GM12878 (cell line): Measurements from ENCODE around the gene SPACDR. TPM values are rescaled to one million over a fixed set of nuclear protein-coding genes. Genes with fewer than 3 reads are reported as not detected.

ENCODE experiments used
- ATAC-seq: fragments of 200-7000 bp; cut with Tn5 transposase; 3 replicates; pipeline ENCODE4 v1.9.1; 2020; ENCODE audit warnings: mild to moderate bottlenecking, moderate library complexity
- BruUV-seq: library from RNA; stranded (reverse); fragments of 400-500 nt; replicated peaks from 2 replicates; lab custom pipeline; 2021; lab: Mats Ljungman, UMichigan
- CTCF ChIA-PET: fragments of 300-600 bp; sonication (Branson Sonifier 250); formaldehyde crosslinking; extraction: SDS; loops from one replicate; lab custom pipeline; 2021; ENCODE audit warnings: inconsistent platforms; lab: Yijun Ruan, JAX
- POLR2A ChIA-PET: fragments of 350-600 bp; formaldehyde crosslinking; extraction: SDS; loops from one replicate; lab custom pipeline; 2021; ENCODE audit warnings: inconsistent platforms; lab: Charles Lee
- RAD21 ChIA-PET: fragments of 300-600 bp; sonication (Branson Sonifier 250); formaldehyde crosslinking; loops from one replicate; lab custom pipeline; 2023; ENCODE audit warnings: antibody characterized with exemption; ENCODE audit not compliant: unreplicated experiment; lab: Charles Lee
- SMC1A ChIA-PET: fragments of 300-600 bp; sonication (Branson Sonifier 250); formaldehyde crosslinking; loops from one replicate; lab custom pipeline; 2023; ENCODE audit not compliant: unreplicated experiment, uncharacterized antibody; lab: Charles Lee
- DNase-seq: peaks from one replicate; pipeline ENCODE4 v3.0.0-alpha.2; 2011; ENCODE audit warnings: low read depth, low spot score
- FAIRE-seq: peaks from 3 replicates; lab custom pipeline; 2011; peaks lifted over from hg19 to GRCh38; lab: Jason Lieb, UNC
- H2AFZ ChIP-seq: 2 replicates; pipeline ENCODE4 v1.6.0; 2011; ENCODE audit warnings: low read depth, low read length, control low read depth; ENCODE audit not compliant: control insufficient read depth
- H3K27ac ChIP-seq: 2 replicates; pipeline ENCODE4 v1.5.1; 2011; ENCODE audit warnings: control low read depth; ENCODE audit not compliant: control insufficient read depth, insufficient read depth
- H3K27me3 ChIP-seq, 2 experiments: replicated peaks in 1 of 2; 2 replicates each; pipeline versions ENCODE4 v1.6.0 to v1.6.1; 2011; ENCODE audit warnings: low read length in 1 of 2; ENCODE audit not compliant: control insufficient read depth in 2 of 2, insufficient read depth in 2 of 2
- H3K36me3 ChIP-seq, 2 experiments: 2 replicates each; pipeline ENCODE4 v1.5.1; 2011; ENCODE audit warnings: low read length in 1 of 2; ENCODE audit not compliant: control insufficient read depth in 2 of 2, insufficient read depth in 2 of 2
- H3K4me1 ChIP-seq: 2 replicates; pipeline ENCODE4 v1.6.1; 2011; ENCODE audit warnings: mild to moderate bottlenecking, low read length, moderate library complexity, mixed read lengths; ENCODE audit not compliant: control insufficient read depth, insufficient read depth
- H3K4me2 ChIP-seq: 2 replicates; pipeline ENCODE4 v1.6.0; 2011; ENCODE audit warnings: control low read depth; ENCODE audit not compliant: control insufficient read depth, insufficient read depth
- H3K4me3 ChIP-seq: fragments of 200-600 bp; sonication (generic); 2 replicates; pipeline ENCODE4 v1.5.1; 2016
- H3K79me2 ChIP-seq: 2 replicates; pipeline ENCODE4 v1.6.0; 2011; ENCODE audit warnings: low read length; ENCODE audit not compliant: control insufficient read depth, insufficient read depth
- H3K9ac ChIP-seq: 2 replicates; pipeline ENCODE4 v1.8.0; 2011; ENCODE audit warnings: low read length, control low read depth, mixed read lengths; ENCODE audit not compliant: control insufficient read depth, insufficient read depth
- H3K9me3 ChIP-seq: replicated peaks from 3 replicates; pipeline ENCODE4 v1.5.1; 2011; ENCODE audit warnings: mild to moderate bottlenecking, low read length; ENCODE audit not compliant: control insufficient read depth, insufficient read depth
- H4K20me1 ChIP-seq: 2 replicates; pipeline ENCODE4 v1.6.0; 2011; ENCODE audit not compliant: control insufficient read depth, insufficient read depth
- ATF3 ChIP-seq: IDR thresholded peaks from 2 replicates; pipeline ENCODE4 v1.6.1; 2011; ENCODE audit warnings: low read depth, mild to moderate bottlenecking, low read length, moderate library complexity, borderline replicate concordance; ENCODE audit errors: extremely low read depth
- BHLHE40 ChIP-seq, 2 experiments: fragments of 450-650 bp in 1 of 2; IDR thresholded peaks; 2 replicates each; pipeline ENCODE4 v1.6.1; 2011 to 2017; ENCODE audit warnings: low read depth in 2 of 2, borderline replicate concordance in 1 of 2, improper control_type of control experiment in 1 of 2, low read length in 1 of 2, mild to moderate bottlenecking in 1 of 2
- FOS ChIP-seq: IDR thresholded peaks from 3 replicates; pipeline ENCODE4 v1.6.1; 2011; ENCODE audit warnings: borderline replicate concordance; ENCODE audit not compliant: insufficient read length; ENCODE audit errors: extremely low read depth
- HDAC2 ChIP-seq: fragments of 200-600 bp; sonication (generic); IDR thresholded peaks from 2 replicates; pipeline ENCODE4 v1.6.1; 2017
- KAT2A ChIP-seq: conservative IDR thresholded peaks from 2 replicates; pipeline ENCODE4 v1.6.1; 2011; ENCODE audit warnings: low read depth, low read length; ENCODE audit not compliant: control insufficient read depth
- MTA3 ChIP-seq: IDR thresholded peaks from 2 replicates; pipeline ENCODE4 v1.6.1; 2012; ENCODE audit warnings: low read length, inconsistent platforms, borderline replicate concordance
- PAX5 ChIP-seq: IDR thresholded peaks from 2 replicates; pipeline ENCODE4 v1.6.1; 2011; ENCODE audit warnings: low read depth, low read length, borderline replicate concordance
- POLR2A ChIP-seq: IDR thresholded peaks from 2 replicates; pipeline ENCODE4 v1.6.1; 2011; ENCODE audit warnings: low read depth, mild to moderate bottlenecking, low read length
- RCOR1 ChIP-seq: conservative IDR thresholded peaks from 2 replicates; pipeline ENCODE4 v1.6.1; 2012; ENCODE audit warnings: low read depth, low read length, improper control_type of control experiment
- REST ChIP-seq: IDR thresholded peaks from 2 replicates; pipeline ENCODE4 v1.6.1; 2012; ENCODE audit warnings: mild to moderate bottlenecking, low read depth, low read length
- SMARCA5 ChIP-seq: fragments of 450-650 bp; IDR thresholded peaks from 2 replicates; pipeline ENCODE4 v1.6.1; 2017; ENCODE audit warnings: mild to moderate bottlenecking
- SUZ12 ChIP-seq: fragments of 200-600 bp; sonication (generic); IDR thresholded peaks from one replicate; pipeline ENCODE4 v1.6.1; 2018; ENCODE audit warnings: antibody characterized with exemption, mild to moderate bottlenecking; ENCODE audit not compliant: unreplicated experiment
- TCF12 ChIP-seq: IDR thresholded peaks from 2 replicates; pipeline ENCODE4 v1.6.1; 2011; ENCODE audit warnings: low read depth, mild to moderate bottlenecking, low read length
- ZNF622 ChIP-seq: fragments of 450-650 bp; IDR thresholded peaks from 2 replicates; pipeline ENCODE4 v1.6.1; 2017; ENCODE audit warnings: mild to moderate bottlenecking, inconsistent platforms
- ZSCAN29 ChIP-seq: fragments of 450-650 bp; IDR thresholded peaks from 2 replicates; pipeline ENCODE4 v1.6.1; 2017; ENCODE audit warnings: mild to moderate bottlenecking, moderate library complexity
- WGBS: methylation state at CpG from one replicate; pipeline ENCODE4 v1.1.6; 2016; ENCODE audit warnings: low lambda C conversion rate; ENCODE audit not compliant: insufficient replicate concordance, insufficient coverage; ENCODE audit errors: missing lambda C conversion rate; 5-methylcytosine and 5-hydroxymethylcytosine counted together
- in situ Hi-C: fragments of 300-500 bp; cut with MboI; formaldehyde crosslinking; loops from 9 replicates; pipeline ENCODE4 v1.14.3; 2018; ENCODE audit warnings: mixed read lengths
- intact Hi-C: fragments of 100-400 bp; cut with micrococcal nuclease; formaldehyde crosslinking; loops from one replicate; pipeline ENCODE4 v1.14.2; 2022; ENCODE audit not compliant: unreplicated experiment
- polyA plus RNA-seq, 11 experiments: library from polyadenylated mRNA; depleted of rRNA in 4 of 11; unstranded in 6 of 11; stranded (reverse) in 5 of 11; fragments of >200 nt; fragmentation: Nextera tagmentation in 4 of 11; fragmentation: Illumina TruSeq in 1 of 11; extraction: Ambion mirVana in 4 of 11; extraction: Trizol in 1 of 11; gene quantifications; 1 replicate in 1 of 11; 2 replicates in 10 of 11; pipeline versions ENCODE4 v1.2.1 to v1.2.3, GENCODE V29; 2011 to 2016; ENCODE audit warnings: inconsistent platforms in 2 of 11, missing spikeins in 2 of 11, low read depth in 1 of 11
- total RNA-seq, 4 experiments: library from RNA; depleted of rRNA in 3 of 4; stranded (reverse); fragments of >200 nt in 3 of 4; fragmentation: Illumina TruSeq in 1 of 4; extraction: Trizol in 1 of 4; gene quantifications; 2 replicates each; pipeline versions ENCODE4 v1.2.1 to v1.2.3, GENCODE V29; 2013 to 2021

SPACDR gene
- total and polyA plus RNA-seq, 10 of the 15 experiments (the other 5 are each of a cell fraction or from before 2014, with no cell fraction given), result 0.18 to 1.5 (median 0.63) TPM

GRCh38 chr7:100472121-100472851, 8.2 kb upstream of the SPACDR start:
- Histone ChIP-seq H3K4me1 (peaks cover 24% of the 10 kb centered on the region), H3K27me3 (no peaks in the 10 kb centered on the region), H3K9ac (no peak overlapping the region), H3K36me3 (peaks cover 5 to 13% of the 10 kb centered on the region in 2 experiments; a peak in 3 of 4 replicates), H4K20me1 (peaks cover 4% of the 10 kb centered on the region; the same call in 1 of the 2 replicates), H3K27ac (peak overlapping the region; percentile 38), H3K79me2 (peaks cover 40% of the 10 kb centered on the region), H3K9me3 (no peaks in the 10 kb centered on the region), H3K4me2 (0 out of 2 replicates have a peak overlapping the region, but pooled peaks have one; percentile 36), H3K4me3 (no peak overlapping the region; the same call in 1 of the 2 replicates), H2AFZ (no peak overlapping the region)
- SMC1A ChIA-PET, result interaction anchor here (1.2 kb wide), 1 partner anchor 88 kb away, joined by 4 read pairs; no protein-coding TSS in a partner anchor
- no peak for FAIRE-seq
- no TSS peak for BruUV-seq
- CTCF ChIA-PET, result interaction anchor here (1.4 to 5.4 kb wide), 3 partner anchors 10 to 88 kb away, joined by 5 to 50 read pairs (median 37); no protein-coding TSS in a partner anchor
- RAD21 ChIA-PET, result interaction anchor here (1.0 kb wide), 1 partner anchor 87 kb away, joined by 3 read pairs; no protein-coding TSS in a partner anchor
- TF ChIP-seq RCOR1 (no peak), TCF12 (no peak), SUZ12 (no peak), SMARCA5 (no peak), FOS (no peak), MTA3 (no peak), REST (no peak), ZSCAN29 (no peak), PAX5 (no peak), BHLHE40 (IDR thresholded peaks at IDR 0.05; ENCODE audit: borderline replicate concordance in 1 of 2, low read depth in 2 of 2, low read length in 1 of 2) (no peak), ATF3 (no peak), HDAC2 (no peak), KAT2A (no peak), POLR2A (no peak), ZNF622 (no peak)
- 85% methylated on average over 5 of the region's 16 CpGs for WGBS
- in situ Hi-C loops (loop anchor here (5.0 to 25.0 kb wide), 4 partner anchors 85 to 383 kb away; partner anchors contain the start of genes GIGYF1 and SLC12A9), intact Hi-C loops (loop anchor here (10.0 kb wide), 1 partner anchor 223 kb away; the partner anchor contains the start of gene GIGYF1)
- no peak for ATAC-seq
- DNase-seq, result no peak
- POLR2A ChIA-PET, result interaction anchor here (0.6 to 1.5 kb wide), 2 partner anchors 114 to 644 kb away, joined by 3 read pairs; partner anchors contain the start of genes FBXO24 and LRCH4
